ENCODE measurements around the gene SBNO1.
A peak's percentile ranks its signal among the peaks of the same experiment; 100 is the strongest.

Gene SBNO1

DNA sequence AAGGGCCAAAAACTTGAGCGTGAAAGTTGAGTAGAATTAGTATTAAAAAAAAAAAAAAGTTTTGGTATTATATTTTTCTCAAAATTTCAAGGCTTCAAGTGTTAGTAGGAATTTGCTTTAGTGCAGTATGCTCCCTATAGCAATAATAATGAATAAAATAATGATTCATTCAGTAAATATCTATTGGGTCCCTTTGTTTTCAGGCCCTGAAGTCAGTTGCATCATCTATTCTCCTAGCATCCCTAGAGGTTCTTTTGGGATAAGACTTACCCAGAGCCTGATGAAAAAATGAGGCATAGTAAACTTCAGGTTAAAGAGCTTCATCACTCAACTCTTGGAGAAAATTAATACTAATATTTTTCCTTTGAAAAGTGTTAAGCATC lies 20.3 kb upstream of the SBNO1 start:
- Histone ChIP-seq H3K4me1 (ENCODE audit: control insufficient read depth in 2 of 2, insufficient read depth in 1 of 2, low read depth in 1 of 2, low read length in 2 of 2) (peaks cover 5 to 18% of the 10 kb centered on the region in 2 donors), H2BK5ac (ENCODE audit: low read length) (no peak overlapping the region), H2BK15ac (ENCODE audit: low read length) (no peak overlapping the region), H3K9ac (ENCODE audit: low read depth, low read length, poor library complexity) (no peak overlapping the region), H3K9me3 (replicated peaks in 1 of 2; ENCODE audit: control insufficient read depth in 2 of 2, insufficient read depth in 1 of 2, low read depth in 1 of 2, low read length in 2 of 2) (no peaks in the 10 kb centered on the region), H2AFZ (ENCODE audit: low read length) (peak overlapping the region; percentile 94), H2BK12ac (ENCODE audit: low read length) (no peak overlapping the region), H2AK5ac (ENCODE audit: low read depth, low read length) (no peak overlapping the region), H2BK120ac (ENCODE audit: low read depth, low read length) (no peak overlapping the region), H3K18ac (ENCODE audit: low read length) (no peak overlapping the region), H3K27me3 (ENCODE audit: control insufficient read depth in 3 of 3, insufficient read depth in 3 of 3, low read depth in 1 of 3, low read length in 3 of 3) (no peaks in the 10 kb centered on the region), H3K36me3 (replicated peaks in 1 of 2; ENCODE audit: control insufficient read depth in 2 of 2, insufficient read depth in 2 of 2, low read length in 2 of 2) (peaks cover 0 to 2% of the 10 kb centered on the region in 2 donors), H3K23ac (ENCODE audit: low read depth, low read length, poor library complexity) (no peak overlapping the region), H4K91ac (ENCODE audit: low read depth, low read length, poor library complexity) (no peak overlapping the region), H3K4me3 (ENCODE audit: low read length in 2 of 2) (peak overlapping the region in 1 of 2 donors; percentile 95), H3K27ac (replicated peaks; ENCODE audit: low read length) (no peak overlapping the region), H3K14ac (ENCODE audit: low read length) (no peak overlapping the region), H4K8ac (ENCODE audit: low read depth, low read length) (no peak overlapping the region), H3K4ac (ENCODE audit: low read length) (no peak overlapping the region), H3K79me1 (ENCODE audit: low read depth, low read length) (peaks cover 3% of the 10 kb centered on the region), H3K4me2 (ENCODE audit: insufficient read depth, low read length, poor library complexity, severe bottlenecking) (peak overlapping the region; percentile 97)
- DNase-seq (ENCODE audit: low spot score), result no peak
- WGBS, 2 donors (ENCODE audit: extremely low coverage in 2 of 2, insufficient read length in 2 of 2, insufficient replicate concordance in 1 of 2), result no CpG with 5 or more reads among the region's 1 CpG

DNA sequence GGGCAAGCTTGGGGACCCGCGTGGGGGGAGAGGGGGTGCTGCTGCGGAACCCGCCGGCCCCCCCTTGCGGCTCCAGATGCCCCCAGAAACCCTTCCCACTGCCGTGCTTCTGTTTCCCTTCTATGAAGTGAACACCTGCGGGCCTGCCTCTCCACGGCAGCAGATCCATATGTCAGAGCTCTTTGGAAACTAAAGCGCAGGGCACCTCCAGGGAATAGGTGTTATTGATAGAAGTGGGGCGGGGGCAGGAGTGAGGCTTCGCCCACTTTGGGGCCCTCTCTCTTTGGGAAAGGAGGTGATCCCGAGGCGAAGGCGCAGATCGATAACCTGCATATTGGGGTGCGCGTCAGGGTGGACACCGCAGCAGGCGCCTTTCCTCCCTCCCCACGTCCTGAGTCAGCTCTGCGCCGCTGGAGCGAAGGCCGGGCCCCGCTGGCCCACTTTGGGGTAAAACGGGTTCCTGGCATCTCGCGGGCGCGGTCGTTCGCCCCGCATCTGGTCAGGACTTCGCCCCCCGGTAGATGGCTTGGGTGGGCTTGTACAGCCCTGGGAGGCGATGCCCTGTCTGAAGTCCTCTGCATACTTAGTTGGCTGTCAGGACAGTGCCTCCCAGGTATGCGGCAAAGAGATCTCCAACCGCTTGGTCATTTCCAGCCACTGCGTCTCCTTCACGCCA lies 19.8 kb upstream of the SBNO1 start:
- Histone ChIP-seq H2BK15ac (ENCODE audit: low read length) (no peak overlapping the region), H2BK12ac (ENCODE audit: low read length) (no peak overlapping the region), H4K91ac (ENCODE audit: low read depth, low read length, poor library complexity) (no peak overlapping the region), H3K9ac (ENCODE audit: low read depth, low read length, poor library complexity) (peak overlapping the region; percentile 89), H3K4me1 (ENCODE audit: control insufficient read depth in 2 of 2, insufficient read depth in 1 of 2, low read depth in 1 of 2, low read length in 2 of 2) (peaks cover 5 to 14% of the 10 kb centered on the region in 2 donors), H2AFZ (ENCODE audit: low read length) (peak overlapping the region; percentile 94), H3K18ac (ENCODE audit: low read length) (peak overlapping the region; percentile 72), H4K8ac (ENCODE audit: low read depth, low read length) (no peak overlapping the region), H3K79me1 (ENCODE audit: low read depth, low read length) (peaks cover 3% of the 10 kb centered on the region), H3K23ac (ENCODE audit: low read depth, low read length, poor library complexity) (peak overlapping the region; percentile 18), H3K4ac (ENCODE audit: low read length) (no peak overlapping the region), H3K4me2 (ENCODE audit: insufficient read depth, low read length, poor library complexity, severe bottlenecking) (peak overlapping the region; percentile 97), H2AK5ac (ENCODE audit: low read depth, low read length) (peak overlapping the region; percentile 5), H2BK5ac (ENCODE audit: low read length) (peak overlapping the region; percentile 19), H3K9me3 (replicated peaks in 1 of 2; ENCODE audit: control insufficient read depth in 2 of 2, insufficient read depth in 1 of 2, low read depth in 1 of 2, low read length in 2 of 2) (no peaks in the 10 kb centered on the region), H3K14ac (ENCODE audit: low read length) (no peak overlapping the region), H2BK120ac (ENCODE audit: low read depth, low read length) (no peak overlapping the region), H3K4me3 (ENCODE audit: low read length in 2 of 2) (peak overlapping the region; percentile 88 to 95), H3K27ac (replicated peaks; ENCODE audit: low read length) (peak overlapping the region; percentile 72), H3K27me3 (ENCODE audit: control insufficient read depth in 3 of 3, insufficient read depth in 3 of 3, low read depth in 1 of 3, low read length in 3 of 3) (no peaks in the 10 kb centered on the region), H3K36me3 (replicated peaks in 1 of 2; ENCODE audit: control insufficient read depth in 2 of 2, insufficient read depth in 2 of 2, low read length in 2 of 2) (no peaks in the 10 kb centered on the region)
- no peak for DNase-seq (ENCODE audit: low spot score)
- WGBS, 2 donors (ENCODE audit: extremely low coverage in 2 of 2, insufficient read length in 2 of 2, insufficient replicate concordance in 1 of 2), result no CpG with 5 or more reads among the region's 41 CpGs

- H3K4me2 ChIP-seq (ENCODE audit: insufficient read depth, low read length, poor library complexity, severe bottlenecking), result peak overlapping the region; percentile 47
- peaks cover 0 to 7% of the 10 kb centered on the region in 2 donors for H3K4me1 ChIP-seq (ENCODE audit: control insufficient read depth in 2 of 2, insufficient read depth in 1 of 2, low read depth in 1 of 2, low read length in 2 of 2)
- H3K14ac ChIP-seq (ENCODE audit: low read length), result no peak overlapping the region
- H3K79me1 ChIP-seq (ENCODE audit: low read depth, low read length), result peaks cover 3% of the 10 kb centered on the region
- no peak overlapping the region for H2BK5ac ChIP-seq (ENCODE audit: low read length)
- H4K91ac ChIP-seq (ENCODE audit: low read depth, low read length, poor library complexity), result no peak overlapping the region
- H3K18ac ChIP-seq (ENCODE audit: low read length), result no peak overlapping the region
- peak overlapping the region in 1 of 2 donors; percentile 27 for H3K4me3 ChIP-seq (ENCODE audit: low read length in 2 of 2)
- H3K9me3 ChIP-seq (replicated peaks in 1 of 2; ENCODE audit: control insufficient read depth in 2 of 2, insufficient read depth in 1 of 2, low read depth in 1 of 2, low read length in 2 of 2), result no peaks in the 10 kb centered on the region
- no peak overlapping the region for H4K8ac ChIP-seq (ENCODE audit: low read depth, low read length)
- no peak overlapping the region for H2BK15ac ChIP-seq (ENCODE audit: low read length)
- no peaks in the 10 kb centered on the region for H3K36me3 ChIP-seq (replicated peaks in 1 of 2; ENCODE audit: control insufficient read depth in 2 of 2, insufficient read depth in 2 of 2, low read length in 2 of 2)
- no peak overlapping the region for H3K9ac ChIP-seq (ENCODE audit: low read depth, low read length, poor library complexity)
- no CpG with 5 or more reads among the region's 14 CpGs for WGBS, 2 donors (ENCODE audit: extremely low coverage in 2 of 2, insufficient read length in 2 of 2, insufficient replicate concordance in 1 of 2)
- H2AFZ ChIP-seq (ENCODE audit: low read length), result no peak overlapping the region
- H3K27me3 ChIP-seq (ENCODE audit: control insufficient read depth in 3 of 3, insufficient read depth in 3 of 3, low read depth in 1 of 3, low read length in 3 of 3), result no peaks in the 10 kb centered on the region
- H3K4ac ChIP-seq (ENCODE audit: low read length), result no peak overlapping the region
- H2AK5ac ChIP-seq (ENCODE audit: low read depth, low read length), result no peak overlapping the region
- H3K27ac ChIP-seq (replicated peaks; ENCODE audit: low read length), result no peak overlapping the region
- no peak for DNase-seq (ENCODE audit: low spot score)
- H2BK120ac ChIP-seq (ENCODE audit: low read depth, low read length), result no peak overlapping the region
- no peak overlapping the region for H2BK12ac ChIP-seq (ENCODE audit: low read length)
- no peak overlapping the region for H3K23ac ChIP-seq (ENCODE audit: low read depth, low read length, poor library complexity)
Measured at GRCh38 chr12:123382684-123383083, 18.0 kb upstream of the SBNO1 start.

DNA sequence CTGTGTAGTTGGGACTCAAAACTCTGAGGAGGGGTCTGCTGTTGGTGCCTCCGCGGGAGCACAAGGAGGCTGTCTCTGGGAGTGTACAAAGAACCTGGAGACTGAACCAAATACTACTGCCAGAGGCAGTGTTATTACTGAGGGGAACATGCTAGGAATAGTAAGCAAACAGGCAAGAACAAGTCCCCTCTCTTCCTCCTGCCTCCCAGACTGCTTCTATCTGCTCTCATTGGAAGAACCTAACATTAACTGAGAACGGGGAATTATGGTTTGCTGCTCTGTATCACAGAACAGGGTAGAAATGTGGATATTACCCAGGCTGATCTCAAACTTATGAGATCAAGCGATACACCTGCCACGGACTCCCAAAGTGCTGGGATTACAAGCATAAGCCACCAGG lies 14.7 kb upstream of the SBNO1 start:
- no peaks in the 10 kb centered on the region for H3K9me3 ChIP-seq (replicated peaks in 1 of 2; ENCODE audit: control insufficient read depth in 2 of 2, insufficient read depth in 1 of 2, low read depth in 1 of 2, low read length in 2 of 2)
- peaks cover under 1% of the 10 kb centered on the region for H3K79me1 ChIP-seq (ENCODE audit: low read depth, low read length)
- no peak overlapping the region for H4K8ac ChIP-seq (ENCODE audit: low read depth, low read length)
- peak overlapping the region; percentile 36 for H2AFZ ChIP-seq (ENCODE audit: low read length)
- H2BK5ac ChIP-seq (ENCODE audit: low read length), result no peak overlapping the region
- H2BK15ac ChIP-seq (ENCODE audit: low read length), result no peak overlapping the region
- no peak overlapping the region for H3K4me2 ChIP-seq (ENCODE audit: insufficient read depth, low read length, poor library complexity, severe bottlenecking)
- peaks cover 0 to 2% of the 10 kb centered on the region in 2 donors for H3K4me1 ChIP-seq (ENCODE audit: control insufficient read depth in 2 of 2, insufficient read depth in 1 of 2, low read depth in 1 of 2, low read length in 2 of 2)
- no peaks in the 10 kb centered on the region for H3K27me3 ChIP-seq (ENCODE audit: control insufficient read depth in 3 of 3, insufficient read depth in 3 of 3, low read depth in 1 of 3, low read length in 3 of 3)
- no peak overlapping the region for H2BK120ac ChIP-seq (ENCODE audit: low read depth, low read length)
- H2BK12ac ChIP-seq (ENCODE audit: low read length), result no peak overlapping the region
- no peak overlapping the region for H3K9ac ChIP-seq (ENCODE audit: low read depth, low read length, poor library complexity)
- no peaks in the 10 kb centered on the region for H3K36me3 ChIP-seq (replicated peaks in 1 of 2; ENCODE audit: control insufficient read depth in 2 of 2, insufficient read depth in 2 of 2, low read length in 2 of 2)
- no peak overlapping the region for H2AK5ac ChIP-seq (ENCODE audit: low read depth, low read length)
- no peak overlapping the region for H4K91ac ChIP-seq (ENCODE audit: low read depth, low read length, poor library complexity)
- WGBS, 2 donors (ENCODE audit: extremely low coverage in 2 of 2, insufficient read length in 2 of 2, insufficient replicate concordance in 1 of 2), result no CpG with 5 or more reads among the region's 5 CpGs
- H3K14ac ChIP-seq (ENCODE audit: low read length), result no peak overlapping the region
- no peak overlapping the region for H3K4me3 ChIP-seq (ENCODE audit: low read length in 2 of 2)
- DNase-seq (ENCODE audit: low spot score), result no peak
- H3K18ac ChIP-seq (ENCODE audit: low read length), result no peak overlapping the region
- H3K23ac ChIP-seq (ENCODE audit: low read depth, low read length, poor library complexity), result no peak overlapping the region
- no peak overlapping the region for H3K4ac ChIP-seq (ENCODE audit: low read length)
- H3K27ac ChIP-seq (replicated peaks; ENCODE audit: low read length), result no peak overlapping the region
